HT-29 (cell line): ENCODE results near the gene IQCK. TPM values are rescaled to one million over a fixed set of nuclear protein-coding genes. Genes with fewer than 3 reads are reported as not detected.

ENCODE experiments used
- DNase-seq: peaks from one replicate; pipeline ENCODE4 v3.0.0-alpha.2; 2015; ENCODE audit warnings: low spot score
- total RNA-seq: library from RNA; depleted of rRNA; stranded (reverse); fragments of >200 nt; shearing (Covaris generic); gene quantifications from 2 replicates; pipeline ENCODE4 v1.2.3, GENCODE V29; 2014

The IQCK gene
- total RNA-seq, 1 experiment from 2014 or later, result 5.7 TPM

DNA sequence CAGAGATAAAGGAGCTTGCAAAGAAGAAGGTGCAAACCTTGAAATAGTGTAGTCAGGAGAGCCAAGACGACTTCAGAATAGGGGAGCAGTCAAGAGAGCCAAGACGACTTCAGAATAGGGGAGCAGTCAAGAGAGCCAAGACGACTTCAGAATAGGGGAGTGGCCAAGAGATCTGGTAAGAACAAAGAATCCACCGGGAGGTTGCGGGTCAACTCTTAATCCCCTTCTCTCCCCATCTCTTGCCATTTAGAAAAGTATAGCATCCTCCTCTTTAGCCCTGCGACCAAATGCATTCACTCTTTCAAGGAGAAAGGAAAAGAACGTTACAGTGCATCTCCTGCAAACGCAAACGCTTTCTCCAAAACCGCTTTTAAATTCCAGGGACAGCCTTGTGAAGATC is 757 bp upstream of the IQCK start:
- DNase-seq, result peak; percentile 30

DNA sequence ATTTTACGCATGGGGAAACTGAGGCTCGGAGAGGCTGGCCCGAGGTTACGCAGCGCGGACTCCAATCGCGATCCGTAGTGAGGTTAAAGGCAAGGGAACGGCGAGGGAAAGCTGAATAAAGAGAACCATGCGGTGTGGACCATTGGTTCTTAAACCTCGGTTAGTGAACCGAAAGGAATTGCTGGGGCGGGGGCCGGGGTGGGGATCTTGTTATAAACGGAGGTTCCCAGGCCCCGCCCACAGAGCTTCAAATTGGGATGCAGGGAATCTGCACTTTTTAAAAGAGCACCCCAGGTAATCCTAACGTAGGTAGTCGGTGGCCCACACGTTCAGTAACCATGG is 524 bp downstream of the IQCK start:
- peak; percentile 33 for DNase-seq

DNA sequence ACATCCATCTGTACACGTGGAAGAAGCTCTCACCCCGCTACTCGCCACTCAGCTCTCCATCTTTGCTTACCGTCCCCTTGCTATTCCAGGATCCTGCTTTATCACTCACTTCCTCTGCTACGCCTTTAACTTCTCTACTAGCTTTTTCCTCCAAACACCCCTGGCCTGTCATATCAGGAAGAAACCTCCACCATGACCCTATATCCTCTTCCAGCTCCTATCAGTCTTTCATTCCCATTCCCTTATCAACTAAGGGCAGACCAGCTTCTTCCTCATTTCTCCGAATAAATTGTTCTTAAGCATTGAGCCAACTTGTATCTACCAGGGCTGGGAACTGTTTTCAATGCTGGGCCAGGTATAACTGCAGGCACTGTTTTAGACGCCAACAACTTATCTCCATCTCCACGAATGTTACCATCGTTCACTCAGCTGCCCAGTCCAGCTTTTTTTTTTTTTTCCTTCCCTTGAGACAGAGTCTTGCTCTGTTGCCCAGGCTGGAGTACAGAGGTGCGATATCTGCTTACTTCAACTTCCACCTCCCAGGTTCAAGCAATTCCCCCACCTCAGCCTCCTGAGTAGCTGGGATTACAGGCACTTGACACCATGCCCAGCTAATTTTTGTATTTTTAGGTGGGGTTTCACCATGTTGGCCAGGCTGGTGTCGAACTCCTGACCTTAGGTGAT is 4.3 kb downstream of the IQCK start:
- no peak for DNase-seq

DNA sequence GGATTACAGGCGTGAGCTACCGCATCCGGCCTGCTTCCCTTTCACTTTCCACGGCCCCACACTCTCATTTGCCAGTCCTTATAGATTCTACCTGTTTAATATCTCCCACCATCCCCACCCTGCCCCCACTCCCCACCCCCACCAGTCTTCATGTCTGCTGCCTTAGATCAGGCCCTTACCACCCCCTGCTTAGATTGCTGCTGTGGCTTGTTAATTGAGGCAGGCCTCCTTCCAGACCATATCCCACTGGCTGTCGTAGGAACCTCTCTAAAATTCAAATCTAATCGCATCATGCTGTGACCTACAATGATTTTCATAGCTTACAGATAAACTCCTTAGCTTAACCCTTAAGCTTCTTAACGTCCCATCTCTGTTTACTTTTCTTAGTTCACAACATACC is 4.9 kb downstream of the IQCK start:
- no peak for DNase-seq

DNA sequence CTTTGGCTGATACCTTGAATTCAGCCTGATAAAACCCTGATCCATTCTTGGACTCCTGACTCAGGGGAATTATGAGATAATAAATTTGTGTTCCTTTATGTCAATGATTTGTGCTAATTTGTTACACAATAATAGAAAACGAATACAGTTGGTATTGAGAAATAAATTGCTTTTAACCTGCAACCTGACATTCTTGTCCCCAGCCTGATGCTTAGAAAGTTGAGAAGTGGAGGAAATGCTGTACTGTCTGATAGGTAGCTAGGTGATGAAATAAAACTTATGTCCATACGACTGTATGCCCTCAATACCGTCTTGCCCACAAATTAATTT is 10.5 kb downstream of the IQCK start:
- no peak for DNase-seq

DNA sequence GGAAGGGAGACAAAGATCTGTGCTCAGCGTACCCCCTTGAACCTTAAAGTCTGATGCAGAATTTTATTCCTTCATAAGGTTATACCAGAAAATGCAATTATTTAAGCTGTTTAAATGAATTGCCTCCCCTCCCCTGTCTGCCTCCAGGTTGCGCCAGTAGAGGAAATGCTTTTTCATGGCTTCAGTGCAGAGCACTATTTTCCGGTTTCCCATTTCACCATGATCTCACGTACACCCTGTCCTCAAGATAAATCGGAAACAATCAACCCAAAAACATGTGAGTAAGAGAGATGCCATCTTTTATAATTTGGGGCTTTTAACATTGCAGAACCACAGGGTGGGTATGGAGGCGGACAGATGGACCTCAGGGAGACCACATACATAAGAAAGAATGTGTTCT is 15.5 kb downstream of the IQCK start:
- no peak for DNase-seq

DNA sequence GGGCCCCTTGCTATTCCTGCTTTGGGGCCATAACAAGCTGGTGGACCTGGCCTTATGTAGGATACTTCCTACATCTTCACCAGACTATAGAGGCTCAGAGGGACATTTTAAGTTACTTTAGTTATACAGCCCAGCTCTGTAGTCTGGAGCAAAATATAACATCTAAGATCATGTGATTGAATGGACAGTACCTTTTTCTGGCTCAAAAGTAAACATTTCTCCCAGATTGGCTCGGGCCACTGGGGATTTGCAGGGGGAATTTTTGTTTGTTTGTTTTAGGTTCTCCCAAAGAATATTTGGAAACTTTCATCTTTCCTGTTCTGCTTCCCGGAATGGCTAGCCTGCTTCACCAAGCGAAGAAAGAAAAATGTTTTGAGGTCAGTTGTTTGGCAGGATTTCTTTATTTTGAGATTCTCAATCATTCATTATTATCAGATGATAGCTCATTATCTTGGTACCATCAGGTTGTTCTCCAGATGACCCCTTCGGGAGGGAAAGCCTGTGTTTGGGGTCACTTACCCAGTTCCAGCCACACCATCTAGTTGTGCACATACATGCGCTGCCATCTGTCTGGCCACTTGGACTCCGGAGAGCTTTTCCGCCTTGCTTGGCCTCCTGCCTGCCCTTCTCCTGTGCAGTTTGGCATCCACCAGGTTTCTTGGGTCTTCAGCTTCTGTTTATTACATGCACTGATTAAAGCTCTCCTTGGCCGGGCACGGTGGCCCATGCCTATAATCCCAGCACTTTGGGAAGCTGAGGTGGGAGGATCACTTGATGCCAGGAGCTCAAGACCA is 17.2 kb downstream of the IQCK start:
- no peak for DNase-seq

DNA sequence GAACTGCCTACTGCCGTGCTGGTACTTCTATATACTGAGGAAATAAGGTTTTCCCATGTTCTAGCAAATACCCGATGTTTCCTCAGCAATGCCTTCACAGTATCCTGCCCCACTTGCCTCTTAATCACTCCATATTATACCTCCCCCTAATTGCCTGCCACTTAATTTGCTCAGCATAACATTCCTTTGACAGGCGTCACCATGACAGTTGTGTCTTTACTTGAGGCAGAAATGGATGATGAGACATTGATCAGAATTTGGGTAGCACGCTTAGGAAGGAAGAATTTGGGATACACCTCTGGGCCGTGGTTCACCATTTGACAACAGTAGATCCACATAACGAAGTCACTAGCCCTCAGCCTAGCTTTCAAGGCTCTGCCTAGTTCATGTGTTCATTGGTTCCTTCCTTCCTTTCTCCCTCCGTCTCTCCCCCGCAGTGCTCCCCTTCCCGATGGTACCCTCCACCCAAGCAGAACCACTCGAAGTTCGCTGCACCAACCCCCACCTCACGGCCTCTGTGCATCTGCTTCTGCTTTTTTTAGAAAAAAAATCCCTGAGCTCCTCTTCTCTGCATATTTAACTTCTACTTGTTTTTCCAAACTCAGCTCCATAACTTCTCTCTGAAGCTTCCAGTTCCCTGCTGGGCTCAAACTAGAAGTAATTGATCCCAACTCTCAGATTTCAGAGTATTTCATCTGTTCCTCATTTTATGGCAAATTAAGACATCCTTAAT is 19.4 kb downstream of the IQCK start:
- no peak for DNase-seq

DNA sequence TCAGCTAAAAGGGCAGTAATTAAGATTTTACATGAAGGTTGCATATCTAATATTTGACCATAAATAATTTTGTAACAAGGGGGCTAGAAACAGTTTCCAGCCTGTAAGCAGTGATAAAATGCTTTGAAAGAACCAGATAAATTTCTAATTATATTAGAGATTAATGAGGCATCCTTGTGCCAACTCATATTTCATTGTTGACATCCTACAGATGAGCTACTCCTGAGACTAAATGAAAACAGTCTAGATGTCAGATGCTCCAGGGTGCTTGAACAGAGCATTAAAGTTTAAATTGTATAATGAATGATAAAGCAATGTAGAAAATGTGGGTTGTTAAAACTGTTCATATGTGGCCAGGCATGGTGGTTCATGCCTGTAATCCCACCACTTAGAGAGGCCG is 23.3 kb downstream of the IQCK start:
- no peak for DNase-seq

DNA sequence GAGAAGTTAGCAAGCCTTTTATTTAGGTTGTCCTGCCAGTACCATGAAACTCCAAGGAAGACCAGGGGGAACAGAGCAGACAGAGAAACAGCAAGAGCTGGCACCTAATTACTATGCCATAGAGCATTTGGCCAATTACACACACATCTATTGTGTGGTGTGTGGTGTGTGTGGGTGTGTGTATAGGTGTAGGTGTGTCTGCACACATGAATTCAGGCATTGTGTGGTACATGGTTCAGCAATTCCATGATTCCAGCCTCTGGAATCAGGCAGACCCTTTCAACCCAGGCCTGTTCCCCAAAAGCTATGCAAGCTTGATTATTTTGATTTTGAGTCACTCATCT is 25.7 kb downstream of the IQCK start:
- DNase-seq, result no peak

DNA sequence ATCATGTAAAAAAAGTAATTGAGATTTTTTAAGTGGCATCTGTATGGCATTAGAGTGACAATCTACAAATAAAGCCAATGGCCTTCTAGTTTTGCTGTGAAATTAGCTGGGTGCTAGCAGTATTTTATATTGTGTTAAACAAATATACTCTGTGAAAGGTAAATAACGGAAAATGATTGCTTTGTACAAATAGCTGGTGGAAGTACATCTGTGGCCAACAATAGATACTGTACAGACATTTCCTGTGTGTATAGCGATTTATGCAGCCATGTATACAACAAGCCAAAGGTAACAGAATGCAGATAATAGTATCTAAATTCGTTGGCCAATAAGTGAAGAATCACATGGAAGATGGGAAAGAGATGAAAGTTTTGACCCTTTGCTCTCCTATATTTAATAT is 26.6 kb downstream of the IQCK start:
- no peak for DNase-seq

DNA sequence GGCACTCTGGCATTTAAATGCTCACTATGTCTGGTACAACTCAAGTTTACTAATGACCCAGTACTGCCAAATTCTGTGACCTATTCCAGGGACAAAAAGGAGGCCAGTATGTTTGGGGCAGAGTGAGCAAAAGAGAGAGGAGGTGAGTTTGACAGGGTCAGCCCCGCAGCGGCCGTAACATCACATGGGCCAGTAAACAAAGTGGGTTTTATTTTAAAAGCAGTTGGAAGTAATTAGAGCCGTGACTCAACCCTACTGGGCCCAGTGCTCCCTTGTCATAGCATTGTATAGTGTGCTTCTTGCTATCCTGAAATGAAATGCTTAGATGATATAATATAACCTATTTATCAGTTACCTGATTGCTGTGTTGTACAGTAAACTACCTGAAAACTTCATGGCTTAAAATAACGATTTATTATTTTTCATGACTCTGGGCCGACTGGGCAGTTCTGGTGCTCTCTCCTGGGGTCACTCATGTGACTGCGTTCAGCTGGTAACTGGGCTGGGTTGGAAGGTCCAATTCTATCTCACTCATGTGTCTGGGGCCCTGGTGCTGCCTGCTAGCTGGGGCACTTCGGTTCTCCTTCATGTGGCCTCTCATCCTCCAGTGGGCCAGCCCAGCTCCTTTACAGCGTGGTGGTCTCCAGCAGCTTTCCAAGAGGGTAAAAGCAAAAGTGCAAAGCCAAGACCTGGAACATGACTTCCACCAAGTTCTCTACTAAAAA is 27.4 kb downstream of the IQCK start:
- no peak for DNase-seq

DNA sequence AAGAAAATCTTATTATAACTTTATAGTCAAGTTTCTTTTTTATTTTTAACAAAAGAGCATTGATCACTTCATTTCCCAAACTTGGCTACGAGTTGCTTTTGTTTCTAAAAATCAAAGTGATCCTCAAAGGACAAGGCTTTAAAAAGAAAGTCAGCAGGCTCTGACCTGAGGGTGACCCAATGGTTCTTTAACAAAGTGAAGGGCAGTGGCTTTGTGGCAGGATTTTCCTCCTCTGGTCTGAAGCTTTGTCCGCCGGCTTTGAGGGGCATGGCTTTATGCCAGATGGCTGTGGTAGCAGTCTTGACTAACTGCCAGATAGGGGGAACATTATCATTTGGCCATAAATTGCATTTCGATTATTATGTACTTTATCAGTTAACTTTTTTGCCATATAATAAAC is 28.5 kb downstream of the IQCK start:
- DNase-seq, result no peak

DNA sequence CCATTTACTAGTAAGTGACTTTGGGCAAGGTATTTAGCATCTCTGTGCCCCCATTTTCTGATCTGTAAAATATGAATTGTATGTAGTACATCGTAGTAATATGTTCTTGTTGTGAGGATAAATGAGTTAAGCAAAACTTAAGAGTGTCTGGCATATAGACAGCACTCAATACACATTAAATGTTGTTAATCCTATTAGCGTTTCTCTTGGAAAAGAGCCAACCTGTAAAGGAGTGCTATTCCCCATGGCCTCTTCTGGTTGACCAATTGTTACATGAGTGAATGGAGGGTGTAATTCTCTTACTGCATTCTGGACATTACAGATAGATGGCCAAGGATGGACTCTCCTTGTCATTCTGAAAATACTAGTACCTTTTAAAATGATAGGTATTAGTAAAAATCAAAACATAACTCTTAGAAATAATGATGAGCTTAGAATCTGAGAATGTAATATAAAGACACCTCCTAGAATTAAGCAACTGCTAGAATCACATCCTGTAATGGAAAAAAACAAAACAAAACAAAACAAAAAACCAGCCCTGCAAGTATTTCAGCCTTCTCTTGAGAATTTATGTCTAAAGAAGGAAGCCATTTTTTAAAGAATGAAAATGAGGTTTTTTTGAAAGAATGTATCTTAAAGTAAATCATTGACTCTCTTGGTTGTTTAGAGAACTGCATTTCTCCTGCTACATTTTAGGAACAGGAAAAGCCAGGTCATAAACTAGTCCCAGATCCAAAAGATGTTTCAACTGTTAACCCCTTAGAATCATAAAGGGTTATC is 30.5 kb downstream of the IQCK start:
- DNase-seq, result no peak

DNA sequence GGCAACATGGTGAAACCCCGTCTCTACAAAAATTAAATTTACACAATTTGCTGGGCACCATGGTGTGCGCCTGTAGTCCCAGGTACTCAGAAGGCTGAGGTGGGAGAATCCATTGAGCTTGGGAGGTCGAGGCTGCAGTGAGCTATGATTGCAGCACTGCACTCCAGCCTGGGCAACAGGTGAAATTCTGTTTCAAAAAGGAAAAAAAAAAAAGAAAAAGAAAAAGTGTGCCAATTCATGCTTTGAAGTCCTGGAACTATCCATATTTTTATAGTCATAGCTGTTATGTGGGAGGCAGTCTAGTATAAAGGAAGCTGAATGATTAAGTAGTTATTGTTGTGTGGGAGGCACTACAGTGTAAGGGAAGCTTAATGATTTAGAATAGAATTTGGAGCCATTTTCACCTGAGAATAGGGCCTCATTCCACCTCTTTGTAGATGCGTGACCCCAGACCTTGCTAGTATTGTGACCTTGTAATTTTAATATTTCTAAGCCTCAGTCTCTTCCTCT is 31.6 kb downstream of the IQCK start:
- DNase-seq, result no peak

DNA sequence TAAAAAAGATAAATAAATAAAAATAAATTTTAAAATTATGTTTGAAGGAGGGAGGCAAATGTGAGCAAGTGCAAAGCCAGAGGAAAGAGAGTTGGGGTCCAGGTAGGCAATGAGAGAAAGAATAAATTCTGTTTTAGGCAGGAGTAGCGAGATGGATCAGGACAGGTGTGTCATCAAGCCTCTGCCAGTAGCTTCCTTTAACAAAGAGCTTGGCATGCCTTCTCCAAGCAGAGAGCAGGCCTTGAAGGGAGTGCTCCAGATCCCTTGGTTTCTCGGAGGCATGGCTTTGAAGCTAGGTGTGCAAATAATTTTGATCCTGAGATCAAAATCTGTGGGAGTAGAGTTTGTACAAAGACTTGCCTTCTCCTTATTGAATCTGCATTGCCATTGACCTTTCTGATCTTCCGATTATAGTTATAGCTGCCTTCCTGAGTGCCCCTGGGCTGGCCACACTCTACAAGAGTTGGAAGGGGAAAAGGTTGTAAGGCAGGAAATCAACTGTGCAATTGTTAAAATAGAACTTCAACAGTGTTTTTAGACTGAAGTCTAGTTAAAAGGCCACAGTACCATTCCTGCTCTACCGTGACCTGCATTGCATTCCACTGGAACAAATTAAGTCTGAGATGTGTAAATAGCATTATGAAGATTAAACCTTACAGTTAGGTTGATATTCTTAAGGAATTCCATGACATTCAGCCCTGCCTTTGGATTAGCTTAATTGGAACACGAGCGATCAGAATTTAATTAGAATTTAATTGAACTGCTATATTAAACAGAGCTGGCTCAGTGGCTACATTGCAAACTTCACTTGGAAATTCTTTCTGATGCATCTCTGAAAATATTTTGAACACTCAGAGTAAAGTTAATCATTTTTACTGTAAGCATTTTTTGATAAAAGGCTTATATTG is 33.7 kb downstream of the IQCK start:
- DNase-seq, result no peak

DNA sequence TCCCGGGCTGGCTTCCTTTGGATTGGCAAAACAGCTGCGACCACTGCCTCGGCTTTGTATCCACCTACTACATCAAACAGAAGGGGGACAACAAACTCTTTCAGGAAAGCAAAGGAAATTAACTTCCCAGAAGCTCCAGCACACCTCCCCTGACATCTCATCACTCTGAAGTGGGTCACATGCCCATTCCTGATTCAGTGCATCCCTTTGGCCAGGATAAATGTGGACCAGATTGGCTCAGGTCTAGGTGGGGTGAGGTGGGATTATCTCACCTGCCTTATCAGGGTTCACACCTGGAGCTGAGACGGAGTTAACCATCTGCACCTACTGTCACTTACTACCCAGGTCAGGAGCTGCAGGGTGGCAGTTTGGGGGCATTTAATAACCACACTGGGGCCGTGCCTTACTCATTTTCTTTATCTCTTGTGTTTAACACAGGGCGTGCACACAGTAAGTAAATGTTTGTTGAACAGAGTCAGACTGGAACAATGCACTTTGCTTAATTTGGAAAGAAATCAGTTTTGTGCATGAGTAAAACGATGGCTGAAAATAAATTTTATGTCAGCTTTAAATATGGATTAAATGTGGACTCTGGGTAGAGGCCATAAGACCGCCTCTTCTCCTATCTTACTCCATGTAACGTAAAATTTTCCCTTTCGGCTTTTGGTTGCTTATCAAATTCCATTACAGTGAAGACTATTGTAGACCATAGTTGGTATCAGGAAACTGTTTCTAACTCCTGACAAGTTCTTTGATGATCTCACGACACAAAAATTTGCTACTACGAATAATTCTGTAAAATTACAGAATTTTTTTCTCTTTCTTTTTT is 36.0 kb downstream of the IQCK start:
- DNase-seq, result no peak

DNA sequence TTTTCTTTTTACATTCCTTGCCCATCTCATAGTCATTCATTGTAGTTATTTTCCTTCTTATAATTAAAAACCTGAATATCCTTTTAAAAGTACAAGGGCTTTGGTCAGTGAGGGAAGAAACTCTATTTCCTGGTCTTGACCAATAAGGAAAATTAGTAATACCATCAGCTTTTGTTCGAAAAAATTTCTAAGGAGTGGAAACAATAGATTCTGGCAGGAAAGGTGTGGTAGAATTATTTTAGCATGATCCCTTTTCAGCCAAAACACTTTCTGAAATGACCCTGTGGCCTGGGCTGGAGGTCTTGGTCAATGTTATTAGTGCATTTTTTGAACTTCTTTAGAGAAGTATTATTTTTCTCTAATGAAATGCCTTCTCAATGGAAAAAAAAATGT is 36.6 kb downstream of the IQCK start:
- no peak for DNase-seq

DNA sequence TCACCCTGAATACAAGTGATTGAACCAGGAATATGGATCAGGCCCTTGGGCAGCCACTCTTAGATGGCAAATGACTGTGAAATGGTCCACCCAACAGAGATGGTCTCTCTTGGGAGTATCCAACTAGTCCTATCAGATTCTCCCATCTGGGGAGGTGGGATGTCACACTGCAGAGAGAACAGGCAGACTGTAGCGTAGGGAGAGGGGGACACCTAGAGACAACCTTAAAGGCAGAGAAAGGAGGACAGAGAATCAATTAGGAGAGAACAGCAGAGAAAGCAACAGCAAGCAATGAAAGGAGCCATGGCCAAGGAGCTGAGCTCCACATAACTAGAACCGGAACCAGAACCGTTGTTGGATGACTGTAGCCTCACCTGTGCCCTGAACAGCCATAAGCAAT is 37.2 kb downstream of the IQCK start:
- no peak for DNase-seq
